ENCODE results near the gene MS4A10.
A peak's percentile ranks its signal among the peaks of the same experiment; 100 is the strongest.

The MS4A10 gene

GRCh38 chr11:60766547-60766946 lies 18.6 kb upstream of the MS4A10 start:
- no peak for DNase-seq

GRCh38 chr11:60767388-60767811 lies 17.7 kb upstream of the MS4A10 start:
- no peak for DNase-seq

GRCh38 chr11:60768202-60768601 lies 16.9 kb upstream of the MS4A10 start:
- no peak for DNase-seq

- no peak for DNase-seq
These were observed 15.9 kb upstream of the MS4A10 start for GRCh38 chr11:60769273-60769672.

DNA sequence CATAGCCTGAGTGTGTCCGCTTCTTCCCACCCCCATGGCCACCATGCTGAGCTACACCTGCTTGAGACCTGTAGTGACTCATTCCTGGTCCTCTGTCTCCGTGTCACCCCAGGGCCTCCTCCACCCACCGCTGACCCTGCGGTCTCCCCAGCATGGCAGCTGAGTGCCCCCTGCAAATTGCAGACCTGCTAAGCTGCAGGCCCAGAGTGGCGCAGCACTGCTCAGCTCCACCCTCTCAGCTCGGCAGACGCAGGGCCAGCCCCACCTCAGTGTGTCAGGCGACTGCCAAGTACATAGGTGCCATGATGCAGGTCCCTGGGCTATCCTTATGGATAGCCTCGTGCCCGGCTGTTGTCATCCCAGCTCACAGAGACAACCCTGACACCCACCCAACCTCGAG lies 15.3 kb upstream of the MS4A10 start:
- DNase-seq, result peak; percentile 27

GRCh38 chr11:60771146-60771545 lies 14.0 kb upstream of the MS4A10 start:
- DNase-seq, result no peak

GRCh38 chr11:60771879-60772525 lies 13.1 kb upstream of the MS4A10 start:
- DNase-seq, result no peak

DNA sequence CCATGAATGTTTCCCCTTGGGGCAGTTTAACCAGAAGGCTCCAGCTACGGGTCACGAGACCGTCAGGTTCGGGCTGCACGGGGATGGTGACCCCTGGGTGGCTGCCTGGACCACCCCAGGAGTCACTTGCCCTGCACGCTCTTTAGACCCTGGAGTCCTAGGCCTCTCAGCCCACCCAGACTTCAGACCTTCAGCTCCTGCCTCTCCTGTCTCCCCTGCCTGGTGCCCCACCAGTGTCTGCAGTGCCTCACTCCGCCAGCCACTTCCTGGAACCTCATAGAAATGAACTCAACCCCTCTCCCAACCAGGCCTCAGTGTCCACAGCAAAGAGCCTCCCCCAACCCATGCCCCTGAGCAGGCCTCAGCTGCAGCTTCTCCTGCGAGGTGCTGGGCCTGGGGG lies 12.5 kb upstream of the MS4A10 start:
- DNase-seq, result no peak

DNA sequence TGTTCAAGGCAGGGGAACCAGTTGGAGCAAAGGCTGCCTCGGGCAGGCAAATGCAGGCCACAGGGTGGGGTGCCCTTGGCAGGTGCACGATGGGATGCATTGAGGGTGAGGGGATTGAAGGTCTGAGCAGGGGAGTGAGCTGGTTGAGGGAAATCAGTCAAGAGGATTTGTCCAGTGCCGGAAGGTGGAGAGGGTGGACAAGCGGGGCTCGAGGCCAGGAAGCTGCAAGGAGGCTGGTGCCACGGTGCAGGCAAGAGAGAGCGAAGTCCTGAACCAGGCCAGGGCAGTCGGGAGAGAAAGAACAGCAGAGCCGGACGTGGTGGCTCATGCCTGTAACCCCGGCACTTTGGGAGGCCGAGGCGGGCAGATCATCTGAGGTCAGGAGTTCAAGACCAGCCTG lies 10.4 kb upstream of the MS4A10 start:
- DNase-seq, result no peak

- peak; percentile 79 for DNase-seq
These were observed 9.6 kb upstream of the MS4A10 start for GRCh38 chr11:60775420-60775961.

DNA sequence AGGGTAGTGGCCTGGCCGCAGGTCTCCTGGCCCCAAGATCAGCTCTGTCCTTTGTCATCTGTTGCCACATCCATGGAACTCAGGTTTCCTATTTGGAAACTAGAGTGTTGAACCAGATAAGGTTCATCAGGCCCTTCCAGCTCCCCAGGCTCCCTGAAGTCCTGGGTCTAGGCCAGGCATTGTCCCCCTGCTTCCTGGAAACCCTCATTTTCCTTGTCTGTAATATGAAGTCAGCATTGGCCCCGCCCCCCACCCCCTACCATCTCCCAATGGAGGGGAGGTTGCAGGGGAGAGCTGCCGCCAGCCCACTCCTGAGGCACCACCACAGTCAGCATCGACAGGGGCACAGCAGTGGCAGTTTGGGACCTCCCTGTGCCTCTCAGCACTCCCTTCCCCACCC lies 9.0 kb upstream of the MS4A10 start:
- no peak for DNase-seq

DNA sequence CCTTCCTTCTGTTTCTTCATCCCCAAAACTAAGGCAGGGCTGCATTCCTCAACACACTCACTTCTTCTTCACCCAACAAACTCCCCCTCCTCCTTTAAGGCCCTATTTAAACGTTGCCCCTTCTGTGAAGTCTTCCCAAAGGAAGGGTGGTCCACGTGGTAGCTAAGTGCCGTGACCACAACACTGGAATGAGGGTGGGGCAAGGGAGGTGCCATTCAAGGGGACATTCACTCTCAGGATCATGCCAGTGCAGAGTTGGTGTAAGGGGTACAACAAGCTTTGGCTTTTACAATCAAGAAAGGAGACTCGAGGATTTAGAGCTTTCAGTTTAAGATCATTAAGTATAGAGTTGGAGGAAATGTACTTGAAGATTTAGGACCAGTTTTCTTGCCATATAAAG lies 8.0 kb upstream of the MS4A10 start:
- DNase-seq, result no peak

- DNase-seq, result no peak
These were observed 7.6 kb upstream of the MS4A10 start for GRCh38 chr11:60777572-60777971.

DNA sequence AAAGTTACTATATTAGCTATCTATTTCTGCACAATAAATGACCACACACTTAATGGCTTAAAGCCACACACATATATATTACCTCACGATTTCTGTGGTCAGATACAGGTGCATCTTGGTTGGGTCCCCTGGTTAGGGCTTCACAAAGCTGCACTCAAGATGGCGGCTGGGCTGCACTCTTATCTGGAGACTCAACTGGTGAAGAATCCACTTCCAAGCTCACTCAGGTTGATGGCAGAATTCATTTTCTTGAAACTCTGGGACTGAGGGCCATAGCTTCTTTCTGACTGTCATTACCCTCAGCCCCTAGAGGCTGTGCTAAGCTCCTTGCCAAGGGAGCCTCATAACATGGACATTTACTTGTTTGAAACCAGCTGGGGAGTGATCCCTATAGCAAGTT lies 5.1 kb upstream of the MS4A10 start:
- no peak for DNase-seq

DNA sequence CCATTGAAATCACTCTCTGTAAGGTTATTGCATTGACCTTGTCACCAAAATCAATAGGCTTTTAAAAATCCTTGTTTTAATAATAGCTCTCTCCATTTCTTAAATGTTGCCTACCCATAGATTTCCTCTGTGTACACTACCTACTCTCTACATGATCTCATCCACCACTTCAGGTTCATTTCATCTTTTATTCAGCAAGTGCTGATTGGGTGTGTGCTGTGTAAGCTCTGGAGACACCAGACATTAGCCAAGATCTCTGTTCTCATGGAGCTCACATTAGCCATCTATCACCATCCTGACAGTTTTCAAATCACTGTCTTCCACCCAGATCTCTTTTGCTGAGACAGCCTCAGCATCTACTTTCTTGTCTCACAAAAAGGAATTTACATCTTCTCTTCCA lies 4.4 kb upstream of the MS4A10 start:
- no peak for DNase-seq

GRCh38 chr11:60781286-60781980 lies 3.7 kb upstream of the MS4A10 start:
- DNase-seq, result no peak

GRCh38 chr11:60781981-60782316 lies 3.2 kb upstream of the MS4A10 start:
- no peak for DNase-seq

GRCh38 chr11:60782393-60783140 lies 2.6 kb upstream of the MS4A10 start:
- DNase-seq, result no peak

- no peak for DNase-seq
These were observed 2.0 kb upstream of the MS4A10 start for GRCh38 chr11:60783141-60783484.

DNA sequence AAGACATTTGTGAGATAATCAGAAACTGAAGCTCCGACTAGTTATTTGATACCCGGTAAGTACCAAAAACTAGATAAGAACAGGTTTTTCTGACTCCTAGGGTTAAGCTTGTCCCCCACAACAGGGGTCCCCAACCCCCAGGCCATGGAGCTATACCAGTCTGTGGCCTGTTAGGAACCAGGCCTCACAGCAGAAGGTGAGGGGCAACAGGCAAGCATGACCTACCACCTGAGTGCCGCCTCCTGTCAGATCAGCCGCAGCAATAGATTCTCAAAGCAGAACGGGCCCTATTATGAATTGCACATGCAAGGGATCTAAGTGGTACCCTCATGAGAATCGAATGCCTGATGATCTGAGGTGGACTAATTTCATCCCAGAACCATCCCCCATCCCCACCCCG lies 1.2 kb upstream of the MS4A10 start:
- no peak for DNase-seq

GRCh38 chr11:60785806-60786361 lies 751 bp downstream of the MS4A10 start:
- DNase-seq, result no peak

- DNase-seq, result no peak
These were observed 1.9 kb downstream of the MS4A10 start for GRCh38 chr11:60786811-60787567.

Data from activated CD4-positive, CD25-positive, alpha-beta regulatory T cell treated with anti-CD3 and anti-CD28 coated beads, Interleukin-2, amount 50 U/mL, for 72 hours (primary cell).